LHCN-M2 (cell line): ENCODE data around the gene PUS1. TPM values are rescaled to one million over a fixed set of nuclear protein-coding genes. Genes with fewer than 3 reads are reported as not detected.
"Not testable (repeated sequence)": the region's sequence is repeated elsewhere in the genome, so short reads cannot be mapped to it uniquely, and the experiment has no call there.

Source experiments
- DNase-seq: peaks from one replicate; pipeline ENCODE4 v3.0.0-alpha.2; 2012; ENCODE audit warnings: low read depth
- total RNA-seq: library from RNA; depleted of rRNA; stranded (reverse); fragments of >200 nt; gene quantifications from 2 replicates; pipeline ENCODE4 v1.2.3, GENCODE V29; 2014

Gene PUS1
- total RNA-seq, 1 experiment from 2014 or later, result 17.7 TPM

- peak; percentile 29 for DNase-seq
Observed at GRCh38 chr12:131959641-131960589, 30.8 kb downstream of the PUS1 start.

- DNase-seq, result not testable (repeated sequence)
Observed at GRCh38 chr12:131960590-131961325, 31.7 kb downstream of the PUS1 start.

GRCh38 chr12:131961328-131961727 is 32.3 kb downstream of the PUS1 start:
- not testable (repeated sequence) for DNase-seq

- no peak for DNase-seq
Observed at GRCh38 chr12:131962069-131962468, 33.0 kb downstream of the PUS1 start.

GRCh38 chr12:131963381-131963780 is 34.3 kb downstream of the PUS1 start:
- DNase-seq, result no peak

GRCh38 chr12:131965073-131965472 is 36.0 kb downstream of the PUS1 start:
- peak; percentile 31 for DNase-seq

GRCh38 chr12:131971226-131971625 is 42.1 kb downstream of the PUS1 start:
- no peak for DNase-seq

- no peak for DNase-seq
Observed at GRCh38 chr12:131975228-131975627, 46.2 kb downstream of the PUS1 start.

GRCh38 chr12:131979606-131980005 is 50.5 kb downstream of the PUS1 start:
- DNase-seq, result no peak

- DNase-seq, result peak; percentile 31
Observed at GRCh38 chr12:131980263-131980662, 51.2 kb downstream of the PUS1 start.

- no peak for DNase-seq
Observed at GRCh38 chr12:131981388-131981787, 52.3 kb downstream of the PUS1 start.

GRCh38 chr12:131982041-131982440 is 53.0 kb downstream of the PUS1 start:
- DNase-seq, result no peak

GRCh38 chr12:131983026-131983425 is 54.0 kb downstream of the PUS1 start:
- no peak for DNase-seq

- DNase-seq, result no peak
Observed at GRCh38 chr12:131983554-131983953, 54.5 kb downstream of the PUS1 start.

GRCh38 chr12:131984334-131984733 is 55.3 kb downstream of the PUS1 start:
- no peak for DNase-seq

- not testable (repeated sequence) for DNase-seq
Observed at GRCh38 chr12:131985510-131985875, 56.4 kb downstream of the PUS1 start.

GRCh38 chr12:131986361-131986760 is 57.3 kb downstream of the PUS1 start:
- no peak for DNase-seq

GRCh38 chr12:131986910-131987309 is 57.8 kb downstream of the PUS1 start:
- no peak for DNase-seq

GRCh38 chr12:131987552-131987951 is 58.5 kb downstream of the PUS1 start:
- DNase-seq, result no peak

- DNase-seq, result no peak
Observed at GRCh38 chr12:131988054-131988796, 59.1 kb downstream of the PUS1 start.

- no peak for DNase-seq
Observed at GRCh38 chr12:131989021-131989420, 59.9 kb downstream of the PUS1 start.
